ENCODE data around the gene TOPBP1. TPM values are rescaled to one million over a fixed set of nuclear protein-coding genes. Genes with fewer than 3 reads are reported as not detected.
A peak's percentile ranks its signal among the peaks of the same experiment; 100 is the strongest.

The TOPBP1 gene
- total RNA-seq: 10 to 100 TPM; 29.1 to 32.4 TPM
- polyA plus RNA-seq (2013, experiment 1 of 2): 38.2 TPM
- 39.2 TPM for polyA plus RNA-seq (2013, experiment 2 of 2)
- total RNA-seq: 60.5 to 298 (median 100) reads per million in 172 experiments

GRCh38 chr3:133661454-133662277 is at the start of gene TOPBP1:
Gene TOPBP1, minus strand, starts transcription at chr3:133661941. Its CDS starts 814 bp downstream, at chr3:133661127.
- Mint-ChIP-seq H3K4me1 (ENCODE audit: low read depth) (peaks cover 45% of the 10 kb centered on the region), H3K27ac (peak within 1 kb of the TSS; percentile 95), H3K36me3 (ENCODE audit: low read depth) (peaks cover 44% of the 10 kb centered on the region), H3K9me3 (no peaks in the 10 kb centered on the region), H3K27me3 (no peaks in the 10 kb centered on the region), H3K4me3 (peak within 1 kb of the TSS; percentile 97)
- Histone ChIP-seq H3K27ac (ENCODE audit: low read depth in 1 of 2, low read length in 2 of 2) (peak within 1 kb of the TSS; percentile 58 to 73), H3K36me3 (ENCODE audit: insufficient read depth, low read length) (peaks cover 18% of the 10 kb centered on the region), H3K4me1 (ENCODE audit: insufficient read depth, low read length) (peaks cover 26% of the 10 kb centered on the region), H3K9me3 (ENCODE audit: control insufficient read depth in 1 of 2, insufficient read depth in 1 of 2, low read length in 2 of 2) (no peaks in the 10 kb centered on the region), H3K27me3 (ENCODE audit: control insufficient read depth in 1 of 2, insufficient read depth in 2 of 2, low read length in 2 of 2) (no peaks in the 10 kb centered on the region), H3K4me3 (ENCODE audit: low read length) (peak within 1 kb of the TSS; percentile 72)
- TF ChIP-seq, protein P1, sequence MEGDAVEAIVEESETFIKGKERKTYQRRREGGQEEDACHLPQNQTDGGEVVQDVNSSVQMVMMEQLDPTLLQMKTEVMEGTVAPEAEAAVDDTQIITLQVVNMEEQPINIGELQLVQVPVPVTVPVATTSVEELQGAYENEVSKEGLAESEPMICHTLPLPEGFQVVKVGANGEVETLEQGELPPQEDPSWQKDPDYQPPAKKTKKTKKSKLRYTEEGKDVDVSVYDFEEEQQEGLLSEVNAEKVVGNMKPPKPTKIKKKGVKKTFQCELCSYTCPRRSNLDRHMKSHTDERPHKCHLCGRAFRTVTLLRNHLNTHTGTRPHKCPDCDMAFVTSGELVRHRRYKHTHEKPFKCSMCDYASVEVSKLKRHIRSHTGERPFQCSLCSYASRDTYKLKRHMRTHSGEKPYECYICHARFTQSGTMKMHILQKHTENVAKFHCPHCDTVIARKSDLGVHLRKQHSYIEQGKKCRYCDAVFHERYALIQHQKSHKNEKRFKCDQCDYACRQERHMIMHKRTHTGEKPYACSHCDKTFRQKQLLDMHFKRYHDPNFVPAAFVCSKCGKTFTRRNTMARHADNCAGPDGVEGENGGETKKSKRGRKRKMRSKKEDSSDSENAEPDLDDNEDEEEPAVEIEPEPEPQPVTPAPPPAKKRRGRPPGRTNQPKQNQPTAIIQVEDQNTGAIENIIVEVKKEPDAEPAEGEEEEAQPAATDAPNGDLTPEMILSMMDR (IDR thresholded peaks at IDR 0.05): no peak
- POLR2A ChIA-PET: interaction anchor here (0.8 to 2.5 kb wide), 5 partner anchors 83 to 940 kb away, joined by 3 to 33 read pairs (median 4); partner anchors contain the start of genes CDV3 and NPHP3
- ATAC-seq (ENCODE audit: poor library complexity): peak; percentile 85
- intact Hi-C loops (cut with DNase I, micrococcal nuclease): loop anchor here (1.0 to 10.0 kb wide), 9 partner anchors 89 to 1247 kb away; partner anchors contain the start of genes NPHP3 (in 2 of the 2), SRPRB (in 2 of the 2), ANAPC13 (in 1 of the 2) and CDV3 (in 1 of the 2)
- DNase-seq: peak; percentile 70 to 92 (median 81)
- CTCF ChIA-PET: no interaction called here

DNA sequence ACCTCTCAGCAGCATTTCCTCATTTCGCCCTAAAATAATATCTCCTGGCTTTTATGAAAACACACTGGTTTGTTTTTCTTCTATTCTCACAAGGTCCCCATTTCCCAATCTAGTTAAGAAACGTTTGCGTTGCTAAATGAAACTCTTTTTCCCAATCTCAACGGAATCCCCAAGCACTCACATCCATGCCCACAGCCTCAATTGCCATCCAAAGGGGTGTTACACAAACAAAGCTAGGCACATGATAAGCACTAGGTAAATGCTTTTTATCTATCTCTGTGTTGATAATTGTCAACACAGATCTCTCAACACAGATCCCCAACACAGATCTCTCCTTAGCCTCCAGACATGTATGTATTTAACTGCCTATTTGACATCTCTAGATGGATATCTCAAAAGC is 49.3 kb upstream of the TOPBP1 start:
- H3K9me3 ChIP-seq (ENCODE audit: control insufficient read depth in 1 of 2, insufficient read depth in 1 of 2, low read length in 2 of 2): no peaks in the 10 kb centered on the region
- no peak for DNase-seq
- ATAC-seq (ENCODE audit: poor library complexity): no peak
- no peak overlapping the region for H3K4me3 Mint-ChIP-seq
- H3K27ac ChIP-seq (ENCODE audit: low read depth in 1 of 2, low read length in 2 of 2): no peak overlapping the region
- no peaks in the 10 kb centered on the region for H3K4me1 Mint-ChIP-seq (ENCODE audit: low read depth)
- no peaks in the 10 kb centered on the region for H3K9me3 Mint-ChIP-seq
- H3K36me3 ChIP-seq (ENCODE audit: insufficient read depth, low read length): no peaks in the 10 kb centered on the region
- H3K4me3 ChIP-seq (ENCODE audit: low read length): no peak overlapping the region
- ChIA-PET CTCF (no interaction called here), POLR2A (no interaction called here)
- no peak overlapping the region for H3K27ac Mint-ChIP-seq
- H3K36me3 Mint-ChIP-seq (ENCODE audit: low read depth): no peaks in the 10 kb centered on the region
- no peaks in the 10 kb centered on the region for H3K4me1 ChIP-seq (ENCODE audit: insufficient read depth, low read length)
- intact Hi-C loops (cut with DNase I, micrococcal nuclease): no loop called here
- TF ChIP-seq, protein P1 (IDR thresholded peaks at IDR 0.05): no peak
- peaks cover 23% of the 10 kb centered on the region for H3K27me3 Mint-ChIP-seq
- H3K27me3 ChIP-seq (ENCODE audit: control insufficient read depth in 1 of 2, insufficient read depth in 2 of 2, low read length in 2 of 2): peaks cover 0 to 11% of the 10 kb centered on the region in 2 experiments

GRCh38 chr3:133709139-133709750 is 47.5 kb upstream of the TOPBP1 start:
- H3K4me1 Mint-ChIP-seq (ENCODE audit: low read depth): no peaks in the 10 kb centered on the region
- no peaks in the 10 kb centered on the region for H3K9me3 ChIP-seq (ENCODE audit: control insufficient read depth in 1 of 2, insufficient read depth in 1 of 2, low read length in 2 of 2)
- CTCF ChIA-PET: no interaction called here
- no peak for DNase-seq
- no peaks in the 10 kb centered on the region for H3K36me3 Mint-ChIP-seq (ENCODE audit: low read depth)
- intact Hi-C loops (cut with DNase I, micrococcal nuclease): no loop called here
- no peaks in the 10 kb centered on the region for H3K36me3 ChIP-seq (ENCODE audit: insufficient read depth, low read length)
- TF ChIP-seq, protein P1 (IDR thresholded peaks at IDR 0.05): no peak
- POLR2A ChIA-PET: no interaction called here
- no peak overlapping the region for H3K4me3 ChIP-seq (ENCODE audit: low read length)
- H3K27ac Mint-ChIP-seq: no peak overlapping the region
- H3K27me3 Mint-ChIP-seq: peaks cover 36% of the 10 kb centered on the region
- no peaks in the 10 kb centered on the region for H3K9me3 Mint-ChIP-seq
- no peak for ATAC-seq (ENCODE audit: poor library complexity)
- no peaks in the 10 kb centered on the region for H3K4me1 ChIP-seq (ENCODE audit: insufficient read depth, low read length)
- H3K27ac ChIP-seq (ENCODE audit: low read depth in 1 of 2, low read length in 2 of 2): no peak overlapping the region
- no peak overlapping the region for H3K4me3 Mint-ChIP-seq
- H3K27me3 ChIP-seq (ENCODE audit: control insufficient read depth in 1 of 2, insufficient read depth in 2 of 2, low read length in 2 of 2): peaks cover 3 to 11% of the 10 kb centered on the region in 2 experiments

Data from CD4-positive, alpha-beta T cell (primary cell).